DMS114 treated with DMSO at 0.1 percent for 48 hours (cell line): ENCODE results near the gene OTUD3.
"Not testable (repeated sequence)": the region's sequence is repeated elsewhere in the genome, so short reads cannot be mapped to it uniquely, and the experiment has no call there.

ENCODE experiments used
- DNase-seq: peaks from one replicate; lab custom pipeline; 2025; ENCODE audit not compliant: unreplicated experiment; lab: John Stamatoyannopoulos, UW

OTUD3 gene, protein sequence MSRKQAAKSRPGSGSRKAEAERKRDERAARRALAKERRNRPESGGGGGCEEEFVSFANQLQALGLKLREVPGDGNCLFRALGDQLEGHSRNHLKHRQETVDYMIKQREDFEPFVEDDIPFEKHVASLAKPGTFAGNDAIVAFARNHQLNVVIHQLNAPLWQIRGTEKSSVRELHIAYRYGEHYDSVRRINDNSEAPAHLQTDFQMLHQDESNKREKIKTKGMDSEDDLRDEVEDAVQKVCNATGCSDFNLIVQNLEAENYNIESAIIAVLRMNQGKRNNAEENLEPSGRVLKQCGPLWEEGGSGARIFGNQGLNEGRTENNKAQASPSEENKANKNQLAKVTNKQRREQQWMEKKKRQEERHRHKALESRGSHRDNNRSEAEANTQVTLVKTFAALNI

DNA sequence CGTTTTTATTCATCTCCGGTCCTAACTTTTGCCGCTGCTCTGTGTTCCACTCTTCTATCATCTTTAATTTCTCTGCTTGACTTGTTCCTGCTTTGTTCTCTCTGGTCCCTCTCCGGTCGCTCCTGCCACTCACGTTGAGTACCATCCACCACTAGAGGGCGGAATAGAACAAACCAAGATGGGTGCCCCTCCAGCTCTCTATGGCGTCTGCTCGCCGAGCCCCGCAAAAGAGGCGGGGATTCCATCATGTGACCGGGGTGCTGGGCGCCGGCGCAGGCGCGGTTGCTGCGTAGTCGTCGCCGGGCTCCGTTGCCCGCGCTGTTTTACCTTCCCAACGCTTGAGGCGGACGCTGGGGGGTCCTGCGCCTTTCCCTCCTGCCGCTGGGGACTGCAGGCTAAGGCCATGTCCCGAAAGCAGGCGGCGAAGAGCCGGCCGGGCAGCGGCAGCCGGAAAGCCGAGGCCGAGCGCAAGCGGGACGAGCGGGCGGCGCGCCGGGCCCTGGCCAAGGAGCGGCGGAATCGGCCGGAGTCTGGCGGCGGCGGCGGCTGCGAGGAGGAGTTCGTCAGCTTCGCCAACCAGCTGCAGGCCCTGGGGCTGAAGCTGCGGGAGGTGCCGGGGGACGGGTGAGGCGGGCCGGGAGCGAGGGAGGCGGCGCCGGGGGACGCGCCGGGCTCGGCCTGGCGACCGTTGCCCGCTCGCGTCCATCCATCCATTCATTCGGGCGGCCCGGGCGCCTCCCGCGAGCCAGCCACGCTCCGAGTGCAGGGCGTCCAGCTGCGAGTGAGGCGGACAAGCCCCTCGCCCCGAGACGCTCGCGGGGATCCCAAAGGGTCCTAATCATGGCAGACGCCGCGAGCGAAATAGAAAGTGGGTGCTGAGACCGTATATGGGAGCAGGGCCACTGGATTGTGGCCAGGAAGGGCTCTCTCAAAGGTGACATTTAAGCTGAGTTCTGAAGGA lies at the start of gene OTUD3:
Gene OTUD3 (plus strand): TSS at position 285 of the 961 bp plus-strand sequence. CDS start 119 bp downstream, at position 404.
- peak; percentile 97 for DNase-seq

DNA sequence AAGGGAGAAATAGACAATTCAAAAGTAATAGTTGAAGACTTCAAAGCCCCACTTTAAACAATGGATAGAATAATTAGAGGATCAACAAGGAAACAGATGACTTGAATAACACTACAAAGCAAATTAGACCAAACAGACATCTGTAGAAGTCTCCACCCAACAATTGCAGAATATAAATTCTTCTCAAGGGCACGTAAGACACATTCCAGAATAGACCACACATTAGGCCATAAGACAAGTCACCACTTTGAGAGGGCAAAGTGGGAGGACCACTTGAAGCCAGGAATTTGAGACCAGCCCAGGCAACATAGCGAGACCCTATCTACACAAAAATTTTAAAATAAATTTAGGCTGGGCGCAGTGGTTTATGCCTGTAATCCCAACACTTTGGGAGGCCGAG lies 46.6 kb upstream of the OTUD3 start:
- DNase-seq = no peak

DNA sequence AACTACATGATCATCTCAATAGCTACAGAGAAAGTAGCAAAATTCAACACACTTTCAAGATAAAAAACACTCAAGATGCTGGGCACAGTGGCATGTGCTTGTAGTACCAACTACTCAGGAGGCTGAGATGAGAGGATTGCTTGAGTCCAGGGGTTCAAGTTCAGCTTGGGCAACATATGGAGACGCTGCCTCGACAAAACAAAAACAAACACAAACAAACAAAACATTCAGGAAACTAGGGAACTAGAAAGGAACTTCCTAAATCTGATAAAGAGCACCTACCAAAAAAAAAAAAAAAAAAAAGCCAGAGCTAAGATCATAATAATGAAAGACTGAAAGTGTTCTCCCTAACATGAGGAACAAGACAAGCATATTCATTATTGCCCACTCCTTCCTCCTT lies 44.3 kb upstream of the OTUD3 start:
- DNase-seq = no peak

DNA sequence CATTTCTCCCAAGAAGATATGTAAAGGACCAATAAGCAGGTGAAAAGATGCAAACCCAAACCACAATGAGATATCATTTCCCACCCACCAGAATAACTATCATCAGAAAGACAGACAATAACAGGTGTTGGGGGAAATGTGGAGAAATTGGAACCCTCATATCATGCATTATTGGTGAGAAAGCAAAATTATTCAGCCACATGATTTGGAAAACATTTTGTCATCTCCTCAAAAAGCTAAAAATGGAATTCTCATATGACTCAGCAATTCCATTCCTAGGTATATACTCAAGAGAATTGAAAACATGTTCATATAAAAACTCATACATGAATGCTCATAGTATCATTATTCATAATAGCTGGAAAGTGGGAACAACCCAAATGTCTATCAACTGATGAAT lies 42.0 kb upstream of the OTUD3 start:
- DNase-seq = no peak

DNA sequence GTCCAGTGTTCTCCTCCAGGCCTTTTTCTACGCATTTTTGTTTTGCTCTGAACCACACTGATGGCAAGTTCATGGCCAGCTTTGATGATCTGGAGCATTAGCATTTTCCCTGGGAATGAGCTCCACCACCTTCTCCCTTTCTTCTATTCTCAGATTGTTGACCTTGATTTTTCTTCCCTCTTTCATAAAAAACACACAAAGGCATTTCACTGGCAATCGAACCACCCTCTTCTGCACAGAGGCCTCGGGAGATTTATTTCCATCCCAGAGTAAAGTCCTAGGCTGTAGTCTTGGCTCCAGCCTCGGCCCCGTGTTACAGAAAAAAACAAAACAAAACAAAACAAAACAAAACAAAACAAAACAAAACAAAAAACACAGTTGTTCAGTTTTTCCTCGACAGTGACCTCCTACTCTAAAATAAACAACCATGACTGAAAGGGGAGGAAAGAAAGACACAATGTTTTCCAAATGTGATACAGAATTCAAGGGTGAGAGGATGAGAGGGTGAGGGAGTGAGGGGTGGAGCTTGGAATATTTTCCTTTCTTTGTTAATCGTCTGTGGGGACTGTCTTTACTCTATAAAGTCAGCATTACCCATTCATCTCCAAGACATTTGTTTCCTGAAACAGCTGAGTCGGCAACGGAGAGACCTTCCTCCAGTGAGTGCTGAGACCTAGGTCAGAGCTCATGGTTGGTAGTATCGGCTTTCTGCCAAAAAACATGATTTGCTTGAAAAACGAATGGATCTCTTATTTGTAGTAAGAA lies 37.3 kb upstream of the OTUD3 start:
- no peak for DNase-seq

GRCh38 chr1:19845555-19845954 lies 36.6 kb upstream of the OTUD3 start:
- no peak for DNase-seq

GRCh38 chr1:19846338-19846737 lies 35.9 kb upstream of the OTUD3 start:
- no peak for DNase-seq

DNA sequence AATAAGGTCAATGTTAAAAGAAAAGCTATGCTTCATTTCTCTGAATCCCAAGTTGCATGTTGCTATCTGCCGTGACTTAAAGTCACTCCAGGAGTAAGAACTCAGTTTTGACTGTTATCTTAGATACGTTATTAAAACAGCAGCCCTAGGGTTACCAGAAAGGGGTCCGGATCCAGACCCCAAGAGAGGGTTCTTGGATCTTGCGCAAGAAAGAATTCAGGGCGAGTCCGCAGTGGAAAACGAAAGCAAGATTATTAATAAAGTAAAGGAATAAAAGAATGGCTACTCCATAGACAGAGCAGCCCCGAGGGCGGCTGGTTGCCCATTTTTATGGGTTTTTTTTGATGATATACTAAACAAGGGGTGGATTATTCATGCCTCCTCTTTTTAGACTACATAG lies 34.9 kb upstream of the OTUD3 start:
- DNase-seq = not testable (repeated sequence)

GRCh38 chr1:19849307-19849706 lies 32.9 kb upstream of the OTUD3 start:
- not testable (repeated sequence) for DNase-seq

- no peak for DNase-seq
Observed at GRCh38 chr1:19850214-19850613, 32.0 kb upstream of the OTUD3 start.

DNA sequence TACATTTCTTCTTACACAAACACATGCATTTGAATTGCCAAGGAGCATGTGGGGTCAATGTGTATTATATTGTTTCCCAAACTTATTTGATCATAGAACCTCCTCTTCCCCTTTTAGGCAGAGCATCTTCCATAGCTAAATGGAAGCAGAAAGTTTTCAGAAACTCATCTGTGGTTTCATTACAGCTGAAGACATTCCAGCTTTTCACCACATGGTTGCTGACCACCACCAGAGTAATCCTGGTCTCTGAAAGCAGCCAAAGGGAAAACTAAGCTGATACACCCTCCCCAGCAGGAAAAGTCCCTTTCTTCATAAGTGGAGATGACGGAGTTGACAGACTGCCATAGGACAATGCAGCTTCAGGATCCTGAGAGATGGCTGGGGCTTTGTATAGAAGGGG lies 30.2 kb upstream of the OTUD3 start:
- no peak for DNase-seq

GRCh38 chr1:19854866-19855265 lies 27.3 kb upstream of the OTUD3 start:
- DNase-seq = no peak

DNA sequence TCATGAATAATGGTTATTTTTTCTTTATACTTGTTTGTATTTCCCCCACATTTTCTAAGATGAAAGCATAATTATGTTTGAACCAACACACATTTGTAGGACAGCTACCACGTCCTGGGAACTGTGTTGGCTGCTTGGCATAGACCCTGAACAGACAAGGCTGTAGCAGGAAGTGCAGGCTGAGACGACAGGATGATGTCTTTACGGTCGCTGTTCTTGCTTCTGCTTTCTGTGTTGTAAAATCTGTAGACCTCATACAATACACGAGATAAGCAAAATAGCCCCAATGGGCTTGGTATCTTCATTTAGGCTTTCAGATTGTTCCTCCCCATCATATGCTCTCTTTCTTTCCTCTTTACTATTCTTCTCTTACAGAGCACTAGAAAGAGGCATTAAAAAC lies 23.3 kb upstream of the OTUD3 start:
- DNase-seq = no peak

GRCh38 chr1:19859876-19860275 lies 22.3 kb upstream of the OTUD3 start:
- DNase-seq = no peak

- DNase-seq = no peak
Observed at GRCh38 chr1:19860418-19860817, 21.8 kb upstream of the OTUD3 start.

- DNase-seq = no peak
Observed at GRCh38 chr1:19861034-19861433, 21.2 kb upstream of the OTUD3 start.

GRCh38 chr1:19861842-19862530 lies 20.2 kb upstream of the OTUD3 start:
- DNase-seq = no peak

GRCh38 chr1:19862944-19863343 lies 19.3 kb upstream of the OTUD3 start:
- DNase-seq = no peak

GRCh38 chr1:19864570-19865160 lies 17.5 kb upstream of the OTUD3 start:
- DNase-seq = no peak

DNA sequence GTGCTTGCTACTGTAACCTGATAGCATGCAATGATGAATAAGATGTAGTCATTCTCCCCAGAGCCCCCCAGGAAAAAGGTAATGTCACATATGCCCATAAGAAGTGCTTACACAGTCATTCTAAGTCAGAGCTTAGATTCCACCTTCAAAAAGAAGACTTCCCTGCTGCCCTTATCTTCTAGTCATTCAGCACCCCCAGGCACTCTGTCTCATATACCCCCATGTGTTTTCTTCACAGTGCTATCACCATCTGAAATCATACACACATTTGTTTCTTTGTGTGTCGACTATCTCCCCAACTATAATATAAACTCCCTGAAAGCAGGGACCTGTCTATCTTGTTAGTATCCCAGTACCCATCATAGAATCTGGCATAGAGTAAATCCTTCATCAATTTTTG lies 16.2 kb upstream of the OTUD3 start:
- DNase-seq = no peak
